K562 (cell line): ENCODE results near the gene IQGAP3. TPM values are rescaled to one million over a fixed set of nuclear protein-coding genes. Genes with fewer than 3 reads are reported as not detected.

Experiments
- ADNP ChIP-seq: fragments of 200-800 bp; sonication (Bioruptor generic); IDR thresholded peaks from 2 replicates; pipeline ENCODE4 v1.6.1; 2016; ENCODE audit warnings: missing genetic modification characterization, missing compliant biosample characterization
- BRCA1 ChIP-seq, 2 experiments: fragments of 450-650 bp in 1 of 2; sonication (generic) in 1 of 2; formaldehyde crosslinking in 1 of 2; IDR thresholded peaks; 2 replicates each; pipeline versions ENCODE4 v1.5.0 to v1.6.1; 2017 to 2020; ENCODE audit warnings: mild to moderate bottlenecking in 1 of 2, missing genetic modification reagents in 1 of 2
- ELK1 ChIP-seq: sonication (generic); formaldehyde crosslinking; IDR thresholded peaks from 2 replicates; pipeline ENCODE4 v1.8.1; 2022; ENCODE audit warnings: missing genetic modification reagents
- HNRNPK ChIP-seq: fragments of 200-400 bp; formaldehyde crosslinking; IDR thresholded peaks from one replicate; pipeline ENCODE4 v1.6.1; 2018; ENCODE audit warnings: mild to moderate bottlenecking, low read depth, low read length; ENCODE audit not compliant: poor library complexity, severe bottlenecking
- KDM4B ChIP-seq, 2 experiments: fragments of 450-650 bp in 1 of 2; sonication (generic) in 1 of 2; IDR thresholded peaks; 2 replicates each; pipeline ENCODE4 v1.6.1; 2016 to 2017; ENCODE audit warnings: borderline replicate concordance in 2 of 2, antibody characterized with exemption in 1 of 2, low read depth in 1 of 2, mild to moderate bottlenecking in 1 of 2
- NCOA1 ChIP-seq: fragments of 450-650 bp; IDR thresholded peaks from 2 replicates; pipeline ENCODE4 v1.6.1; 2016; ENCODE audit warnings: low read depth
- SNAPC5 ChIP-seq: fragments of 250-450 bp; sonication (Bioruptor Pico); IDR thresholded peaks from 2 replicates; pipeline ENCODE4 v1.8.0; 2021; ENCODE audit warnings: moderate library complexity, mild to moderate bottlenecking, inconsistent platforms
- SREBF2 ChIP-seq: sonication (generic); formaldehyde crosslinking; IDR thresholded peaks from 2 replicates; pipeline ENCODE4 v1.4.0; 2020; ENCODE audit warnings: mild to moderate bottlenecking, missing genetic modification reagents
- TBL1XR1 ChIP-seq, 2 experiments: IDR thresholded peaks; 2 replicates each; pipeline ENCODE4 v1.6.1; 2012; ENCODE audit warnings: improper control_type of control experiment in 2 of 2, low read length in 2 of 2, mild to moderate bottlenecking in 1 of 2
- TCF3 ChIP-seq: sonication (generic); formaldehyde crosslinking; IDR thresholded peaks from 2 replicates; pipeline ENCODE4 v1.4.0; 2020; ENCODE audit warnings: mild to moderate bottlenecking, missing genetic modification reagents
- ZBTB40 ChIP-seq, 2 experiments: fragments of 450-650 bp in 1 of 2; sonication (generic) in 1 of 2; formaldehyde crosslinking in 1 of 2; IDR thresholded peaks; 2 replicates each; pipeline versions ENCODE4 v1.7.1 to v1.9.0; 2016 to 2022; ENCODE audit warnings: inconsistent platforms in 1 of 2, mild to moderate bottlenecking in 1 of 2, missing genetic modification reagents in 1 of 2
- ZNF75A ChIP-seq: fragments of 450-650 bp; formaldehyde crosslinking; IDR thresholded peaks from 2 replicates; pipeline ENCODE4 v1.4.0; 2020; ENCODE audit warnings: mild to moderate bottlenecking
- polyA plus RNA-seq, 8 experiments: library from polyadenylated mRNA; depleted of rRNA in 4 of 8; stranded (reverse) in 5 of 8; unstranded in 3 of 8; fragments of >200 nt; fragmentation: Nextera tagmentation in 2 of 8; fragmentation: Illumina TruSeq in 1 of 8; extraction: Ambion mirVana in 2 of 8; extraction: Trizol in 1 of 8; gene quantifications; 2 replicates each; pipeline versions ENCODE4 v1.2.1 to v1.2.3, GENCODE V29; 2011 to 2014; ENCODE audit warnings: inconsistent platforms in 1 of 8, missing spikeins in 1 of 8
- total RNA-seq, 7 experiments: library from RNA; depleted of rRNA in 6 of 7; stranded (reverse); fragments of >200 nt in 6 of 7; fragmentation: Illumina TruSeq in 2 of 7; extraction: Trizol in 2 of 7; gene quantifications; 2 replicates each; pipeline versions ENCODE4 v1.2.1 to v1.2.3, GENCODE V29; 2011 to 2021; ENCODE audit warnings: low replicate concordance in 1 of 7
- TF ChIP-seq, protein P1 (sequence below): sonication (generic); formaldehyde crosslinking; IDR thresholded peaks from 2 replicates; pipeline ENCODE4 v1.9.0; 2022; ENCODE audit warnings: mild to moderate bottlenecking, missing genetic modification reagents
- TF ChIP-seq, protein P2 (sequence below): fragments of 250-450 bp; sonication (Bioruptor Pico); IDR thresholded peaks from 2 replicates; pipeline ENCODE4 v1.5.0; 2021

IQGAP3 gene
- total and polyA plus RNA-seq, 9 of the 15 experiments (the other 6 are each of a cell fraction or from before 2014, with no cell fraction given) = 1.4 to 16.6 (median 11.9) TPM

GRCh38 chr1:156571919-156572662 lies at the start of gene IQGAP3 (continued):
- TF ChIP-seq ZBTB40 (IDR thresholded peaks at IDR 0.05) = peak; percentile 92
- no peak for TF ChIP-seq ZBTB40 (CRISPR knock-in tag; IDR thresholded peaks at IDR 0.05)
- TF ChIP-seq, protein P1, sequence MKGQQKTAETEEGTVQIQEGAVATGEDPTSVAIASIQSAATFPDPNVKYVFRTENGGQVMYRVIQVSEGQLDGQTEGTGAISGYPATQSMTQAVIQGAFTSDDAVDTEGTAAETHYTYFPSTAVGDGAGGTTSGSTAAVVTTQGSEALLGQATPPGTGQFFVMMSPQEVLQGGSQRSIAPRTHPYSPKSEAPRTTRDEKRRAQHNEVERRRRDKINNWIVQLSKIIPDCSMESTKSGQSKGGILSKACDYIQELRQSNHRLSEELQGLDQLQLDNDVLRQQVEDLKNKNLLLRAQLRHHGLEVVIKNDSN = no peak
- TF ChIP-seq ADNP = no peak
- no peak for TF ChIP-seq HNRNPK
- TF ChIP-seq ZNF75A (CRISPR knock-in tag) = no peak
- TF ChIP-seq KDM4B (IDR thresholded peaks at IDR 0.05; ENCODE audit: borderline replicate concordance in 2 of 2, low read depth in 1 of 2) = no peak
- TF ChIP-seq ELK1 (CRISPR knock-in tag) = no peak
- TF ChIP-seq TBL1XR1 (IDR thresholded peaks at IDR 0.05; ENCODE audit: low read length in 2 of 2) = 0 out of 4 replicates have a peak, but pooled peaks of 1 of the 2 experiments have one; percentile 19
- TF ChIP-seq, protein P2, sequence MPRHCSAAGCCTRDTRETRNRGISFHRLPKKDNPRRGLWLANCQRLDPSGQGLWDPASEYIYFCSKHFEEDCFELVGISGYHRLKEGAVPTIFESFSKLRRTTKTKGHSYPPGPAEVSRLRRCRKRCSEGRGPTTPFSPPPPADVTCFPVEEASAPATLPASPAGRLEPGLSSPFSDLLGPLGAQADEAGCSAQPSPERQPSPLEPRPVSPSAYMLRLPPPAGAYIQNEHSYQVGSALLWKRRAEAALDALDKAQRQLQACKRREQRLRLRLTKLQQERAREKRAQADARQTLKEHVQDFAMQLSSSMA = no peak
- TF ChIP-seq SREBF2 (CRISPR knock-in tag) = no peak
- no peak for TF ChIP-seq TCF3 (CRISPR knock-in tag)
- no peak for TF ChIP-seq SNAPC5 (CRISPR knock-in tag)
- no peak for TF ChIP-seq NCOA1
- TF ChIP-seq BRCA1 (IDR thresholded peaks at IDR 0.05) = no peak
- no peak for TF ChIP-seq BRCA1 (CRISPR knock-in tag; IDR thresholded peaks at IDR 0.05)
